Ectodermal cell (in vitro differentiated cells): Measurements from ENCODE around the gene SALL4.
"Not testable (repeated sequence)": the region's sequence is repeated elsewhere in the genome, so short reads cannot be mapped to it uniquely, and the experiment has no call there.

ENCODE experiments used
- H3K27ac ChIP-seq: 2 replicates; pipeline ENCODE4 v1.7.0; 2013; ENCODE audit warnings: mild to moderate bottlenecking, low read depth, low read length; ENCODE audit not compliant: insufficient read depth, poor library complexity, severe bottlenecking
- H3K27me3 ChIP-seq: 2 replicates; pipeline ENCODE4 v1.7.0; 2013; ENCODE audit warnings: mild to moderate bottlenecking, low read length; ENCODE audit not compliant: insufficient read depth, control insufficient read depth, poor library complexity, severe bottlenecking
- H3K36me3 ChIP-seq: one replicate; pipeline ENCODE4 v1.7.0; 2013; ENCODE audit warnings: low read length; ENCODE audit not compliant: control insufficient read depth, insufficient read depth
- H3K4me1 ChIP-seq: one replicate; pipeline ENCODE4 v1.7.0; 2013; ENCODE audit warnings: low read length; ENCODE audit not compliant: control insufficient read depth, insufficient read depth
- H3K4me3 ChIP-seq: 2 replicates; pipeline ENCODE4 v1.7.0; 2013; ENCODE audit warnings: low read depth, low read length, control low read depth; ENCODE audit not compliant: insufficient read depth
- H3K9me3 ChIP-seq: 2 replicates; pipeline ENCODE4 v1.7.0; 2013; ENCODE audit warnings: mild to moderate bottlenecking, low read length, moderate library complexity; ENCODE audit not compliant: control insufficient read depth
- WGBS, 2 experiments: methylation state at CpG; one replicate each; pipeline ENCODE4 v1.1.7; 2013; ENCODE audit warnings: missing lambda C conversion rate in 2 of 2; 5-methylcytosine and 5-hydroxymethylcytosine counted together

Gene SALL4

GRCh38 chr20:51753220-51753619, 49.1 kb downstream of the SALL4 start:
- not testable (repeated sequence) for H3K9me3 ChIP-seq, H3K4me1 ChIP-seq, H3K4me3 ChIP-seq, H3K27me3 ChIP-seq, H3K27ac ChIP-seq, H3K36me3 ChIP-seq
- 96% methylated on average over 7 to 8 of the region's 8 CpGs for WGBS, 2 experiments

- Histone ChIP-seq H3K36me3 (no peaks in the 10 kb centered on the region), H3K27ac (peak overlapping the region; percentile 36), H3K9me3 (no peaks in the 10 kb centered on the region), H3K4me1 (no peaks in the 10 kb centered on the region), H3K27me3 (no peaks in the 10 kb centered on the region), H3K4me3 (no peak overlapping the region)
- WGBS, 2 experiments, result 81% methylated on average over 9 of the region's 9 CpGs
Measured at GRCh38 chr20:51752343-51752951, 49.9 kb downstream of the SALL4 start.

GRCh38 chr20:51750770-51751388, 51.4 kb downstream of the SALL4 start:
- no peaks in the 10 kb centered on the region for H3K36me3 ChIP-seq
- no peaks in the 10 kb centered on the region for H3K9me3 ChIP-seq
- WGBS, 2 experiments, result 89 to 92% methylated on average over 10 of the region's 10 CpGs
- no peak overlapping the region for H3K4me3 ChIP-seq
- H3K27ac ChIP-seq, result no peak overlapping the region
- no peaks in the 10 kb centered on the region for H3K27me3 ChIP-seq
- H3K4me1 ChIP-seq, result no peaks in the 10 kb centered on the region

GRCh38 chr20:51750037-51750769, 52.1 kb downstream of the SALL4 start:
- Histone ChIP-seq H3K4me3 (no peak overlapping the region), H3K27ac (no peak overlapping the region), H3K9me3 (no peaks in the 10 kb centered on the region), H3K36me3 (no peaks in the 10 kb centered on the region), H3K27me3 (no peaks in the 10 kb centered on the region), H3K4me1 (no peaks in the 10 kb centered on the region)
- WGBS, 2 experiments, result 91% methylated on average over 16 to 19 of the region's 19 CpGs

- no peaks in the 10 kb centered on the region for H3K27me3 ChIP-seq
- 88 to 96% methylated on average over 1 of the region's 1 CpG for WGBS, 2 experiments
- H3K27ac ChIP-seq, result no peak overlapping the region
- H3K36me3 ChIP-seq, result no peaks in the 10 kb centered on the region
- H3K4me3 ChIP-seq, result no peak overlapping the region
- H3K4me1 ChIP-seq, result no peaks in the 10 kb centered on the region
- H3K9me3 ChIP-seq, result no peaks in the 10 kb centered on the region
Measured at GRCh38 chr20:51749674-51750036, 52.7 kb downstream of the SALL4 start.

- 92 to 95% methylated on average over 7 of the region's 7 CpGs for WGBS, 2 experiments
- H3K27ac ChIP-seq, result no peak overlapping the region
- no peak overlapping the region for H3K4me3 ChIP-seq
- H3K4me1 ChIP-seq, result no peaks in the 10 kb centered on the region
- H3K36me3 ChIP-seq, result no peaks in the 10 kb centered on the region
- no peaks in the 10 kb centered on the region for H3K9me3 ChIP-seq
- H3K27me3 ChIP-seq, result no peaks in the 10 kb centered on the region
Measured at GRCh38 chr20:51747182-51747911, 55.0 kb downstream of the SALL4 start.

- Histone ChIP-seq H3K27me3 (no peaks in the 10 kb centered on the region), H3K36me3 (no peaks in the 10 kb centered on the region), H3K27ac (no peak overlapping the region), H3K4me3 (no peak overlapping the region), H3K9me3 (no peaks in the 10 kb centered on the region), H3K4me1 (no peaks in the 10 kb centered on the region)
- WGBS, 2 experiments, result 92 to 93% methylated on average over 3 of the region's 3 CpGs
Measured at GRCh38 chr20:51745804-51746203, 56.5 kb downstream of the SALL4 start.

- no peaks in the 10 kb centered on the region for H3K9me3 ChIP-seq
- H3K27me3 ChIP-seq, result no peaks in the 10 kb centered on the region
- WGBS, 2 experiments, result 95 to 96% methylated on average over 2 of the region's 3 CpGs
- H3K36me3 ChIP-seq, result no peaks in the 10 kb centered on the region
- H3K27ac ChIP-seq, result no peak overlapping the region
- H3K4me1 ChIP-seq, result no peaks in the 10 kb centered on the region
- no peak overlapping the region for H3K4me3 ChIP-seq
Measured at GRCh38 chr20:51740838-51741237, 61.5 kb downstream of the SALL4 start.

- 92 to 97% methylated on average over 6 of the region's 7 CpGs for WGBS, 2 experiments
- H3K4me3 ChIP-seq, H3K27ac ChIP-seq, H3K4me1 ChIP-seq, H3K9me3 ChIP-seq, H3K36me3 ChIP-seq, H3K27me3 ChIP-seq: not testable (repeated sequence)
Measured at GRCh38 chr20:51740308-51740707, 62.0 kb downstream of the SALL4 start.

- no peaks in the 10 kb centered on the region for H3K4me1 ChIP-seq
- no peaks in the 10 kb centered on the region for H3K27me3 ChIP-seq
- no peak overlapping the region for H3K4me3 ChIP-seq
- H3K36me3 ChIP-seq, result no peaks in the 10 kb centered on the region
- no peaks in the 10 kb centered on the region for H3K9me3 ChIP-seq
- no peak overlapping the region for H3K27ac ChIP-seq
- 90 to 95% methylated on average over 4 of the region's 4 CpGs for WGBS, 2 experiments
Measured at GRCh38 chr20:51739722-51740249, 62.5 kb downstream of the SALL4 start.
